Right lobe of liver (tissue), 6 donors: ENCODE data around the gene NCLN. TPM values are rescaled to one million over a fixed set of nuclear protein-coding genes. Genes with fewer than 3 reads are reported as not detected.
"Not testable (repeated sequence)": the region's sequence is repeated elsewhere in the genome, so short reads cannot be mapped to it uniquely, and the experiment has no call there.

Experiments
- ATAC-seq, 4 donors: fragments of 200-7000 bp; cut with Tn5 transposase; one replicate each; pipeline ENCODE4 v1.9.1; 2020; ENCODE audit warnings: mild to moderate bottlenecking in 4 of 4, moderate library complexity in 4 of 4
- DNase-seq, 3 donors: peaks; one replicate each; pipeline ENCODE4 v3.0.0-alpha.2; 2020
- H3K27ac ChIP-seq, 3 donors: fragments of 200-600 bp; one replicate each; pipeline ENCODE4 v1.8.0; 2022
- H3K27me3 ChIP-seq, 2 donors: fragments of 200-600 bp; one replicate each; pipeline ENCODE4 v1.8.0; 2022
- H3K36me3 ChIP-seq, 4 donors: fragments of 200-600 bp; sonication (generic) in 1 of 4; one replicate each; pipeline versions ENCODE4 v1.5.1 to v1.8.0; 2017 to 2022; ENCODE audit warnings: control low read depth in 1 of 4
- H3K4me1 ChIP-seq, 4 donors: fragments of 200-600 bp; sonication (generic) in 1 of 4; one replicate each; pipeline versions ENCODE4 v1.5.1 to v1.8.0; 2017 to 2022; ENCODE audit warnings: control low read depth in 1 of 4
- H3K4me3 ChIP-seq, 3 donors: fragments of 200-600 bp; one replicate each; pipeline ENCODE4 v1.8.0; 2022
- H3K9me3 ChIP-seq, 4 donors: fragments of 200-600 bp; sonication (generic) in 1 of 4; one replicate each; pipeline versions ENCODE4 v1.5.1 to v1.8.0; 2017 to 2022; ENCODE audit warnings: control low read depth in 1 of 4
- POLR2A ChIP-seq: fragments of 450-650 bp; IDR thresholded peaks from one replicate; pipeline ENCODE4 v1.6.1; 2017; ENCODE audit warnings: antibody characterized with exemption, mild to moderate bottlenecking
- WGBS: methylation state at CpG from one replicate; pipeline ENCODE4 v1.1.6; 2018; ENCODE audit warnings: low coverage, low lambda C conversion rate; ENCODE audit not compliant: insufficient coverage; ENCODE audit errors: missing lambda C conversion rate; 5-methylcytosine and 5-hydroxymethylcytosine counted together
- intact Hi-C, 2 donors: fragments of 100-400 bp; cut with DNase I; formaldehyde crosslinking; loops; one replicate each; pipeline versions ENCODE4 v1.11.2 to v1.14.1; 2022
- total RNA-seq, 6 experiments: library from RNA; depleted of rRNA in 2 of 6; stranded (reverse); fragments of >200 nt in 2 of 6; fragmentation: NEBNext Ultra II Directional in 3 of 6; extraction: Animal tissue kit (Norgen Biotek cat#: 25700) in 3 of 6; gene quantifications; one replicate each; pipeline versions ENCODE4 v1.1.0 to v1.2.4, GENCODE V29; 2016 to 2023
- TF ChIP-seq, protein P1 (sequence below), 4 donors: fragments of 200-600 bp in 3 of 4; fragments of 450-650 bp in 1 of 4; IDR thresholded peaks; one replicate each; pipeline versions ENCODE4 v1.5.1 to v1.8.0; 2016 to 2022; ENCODE audit warnings: antibody characterized with exemption in 4 of 4, mild to moderate bottlenecking in 2 of 4
- donor health status: DM: no; HTN: yes; CAD: no.
- donor health status: DM: no; HTN: no; CAD: no.
- donor health status: DM: no; HTN: no; CAD: no.
- donor health status: DM: no; HTN: yes; CAD: no.
- donor health status: DM: no; HTN: yes; CAD: no.

The NCLN gene
- total RNA-seq, 6 experiments from 2014 or later = 32.0 to 59.9 (median 40.4) TPM

DNA sequence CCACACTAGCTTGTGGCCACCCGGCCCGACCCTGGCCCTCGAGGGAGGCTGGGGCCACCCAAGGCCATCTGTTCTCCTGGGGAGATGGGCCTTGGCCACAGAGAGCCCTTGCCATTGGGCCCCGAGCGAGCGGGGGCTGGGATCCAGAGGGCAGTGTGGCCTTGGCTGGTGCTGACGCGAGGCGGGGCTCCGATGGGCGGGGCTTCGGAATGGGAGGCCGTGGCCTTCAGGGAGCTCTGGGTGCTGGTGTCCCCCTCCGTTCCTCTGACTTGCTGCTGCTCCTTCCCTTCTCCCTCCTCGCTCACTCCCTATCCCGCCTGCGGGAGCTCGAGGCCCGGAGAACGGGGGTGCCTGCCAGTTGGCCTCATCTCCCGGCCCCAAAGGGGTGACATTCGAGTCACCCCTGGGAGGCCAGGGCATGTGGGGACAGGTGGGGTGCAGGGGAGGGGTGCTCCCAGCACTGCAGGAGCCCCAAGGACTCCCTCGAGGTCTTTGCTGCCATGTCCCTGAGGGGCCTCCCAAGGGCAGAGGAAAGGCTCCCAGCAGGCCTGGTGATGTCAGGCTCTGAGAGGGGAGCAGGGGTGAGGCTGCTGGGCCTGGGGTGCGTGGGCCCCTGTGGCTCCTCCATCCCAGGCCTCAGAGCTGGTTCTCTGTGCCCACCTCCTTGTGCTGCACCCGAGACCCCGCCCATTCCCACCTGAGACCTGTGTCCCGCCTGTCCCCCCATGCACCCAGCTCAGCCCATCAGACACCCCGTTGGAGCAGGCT lies 4.2 kb downstream of the NCLN start:
- H3K36me3 ChIP-seq = no peaks in the 10 kb centered on the region
- no peak for ATAC-seq
- intact Hi-C loops = no loop called here
- H3K4me1 ChIP-seq = peaks cover 0 to 14% (median 5%) of the 10 kb centered on the region in 4 donors
- peak in 2 of 3 donors; percentile 47 to 60 for DNase-seq
- TF ChIP-seq, protein P1, sequence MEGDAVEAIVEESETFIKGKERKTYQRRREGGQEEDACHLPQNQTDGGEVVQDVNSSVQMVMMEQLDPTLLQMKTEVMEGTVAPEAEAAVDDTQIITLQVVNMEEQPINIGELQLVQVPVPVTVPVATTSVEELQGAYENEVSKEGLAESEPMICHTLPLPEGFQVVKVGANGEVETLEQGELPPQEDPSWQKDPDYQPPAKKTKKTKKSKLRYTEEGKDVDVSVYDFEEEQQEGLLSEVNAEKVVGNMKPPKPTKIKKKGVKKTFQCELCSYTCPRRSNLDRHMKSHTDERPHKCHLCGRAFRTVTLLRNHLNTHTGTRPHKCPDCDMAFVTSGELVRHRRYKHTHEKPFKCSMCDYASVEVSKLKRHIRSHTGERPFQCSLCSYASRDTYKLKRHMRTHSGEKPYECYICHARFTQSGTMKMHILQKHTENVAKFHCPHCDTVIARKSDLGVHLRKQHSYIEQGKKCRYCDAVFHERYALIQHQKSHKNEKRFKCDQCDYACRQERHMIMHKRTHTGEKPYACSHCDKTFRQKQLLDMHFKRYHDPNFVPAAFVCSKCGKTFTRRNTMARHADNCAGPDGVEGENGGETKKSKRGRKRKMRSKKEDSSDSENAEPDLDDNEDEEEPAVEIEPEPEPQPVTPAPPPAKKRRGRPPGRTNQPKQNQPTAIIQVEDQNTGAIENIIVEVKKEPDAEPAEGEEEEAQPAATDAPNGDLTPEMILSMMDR (IDR thresholded peaks at IDR 0.05) = no peak
- TF ChIP-seq POLR2A = no peak
- H3K27me3 ChIP-seq = no peaks in the 10 kb centered on the region
- no peak overlapping the region for H3K27ac ChIP-seq
- no peaks in the 10 kb centered on the region for H3K9me3 ChIP-seq
- H3K4me3 ChIP-seq = no peak overlapping the region
- 100% methylated on average over 1 of the region's 28 CpGs for WGBS

DNA sequence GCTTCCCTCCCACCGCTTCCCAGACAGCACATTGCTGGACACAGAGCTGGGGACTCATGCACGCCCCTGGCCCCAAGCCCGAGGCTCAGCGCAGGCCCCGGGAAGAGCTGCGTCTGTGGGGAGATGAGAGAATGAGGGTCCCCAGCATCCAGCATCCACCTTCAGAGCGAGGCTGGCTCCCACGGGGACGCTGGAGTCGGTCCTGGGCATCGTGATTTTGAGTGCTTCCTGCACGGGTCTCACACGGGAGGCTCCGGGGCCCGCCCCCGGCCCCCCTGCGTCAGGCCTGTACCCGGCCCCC lies 4.7 kb downstream of the NCLN start:
- Histone ChIP-seq H3K36me3 (no peaks in the 10 kb centered on the region), H3K27ac (no peak overlapping the region), H3K27me3 (no peaks in the 10 kb centered on the region), H3K9me3 (no peaks in the 10 kb centered on the region), H3K4me3 (no peak overlapping the region), H3K4me1 (peaks cover 0 to 13% (median 5%) of the 10 kb centered on the region in 4 donors)
- intact Hi-C loops = no loop called here
- no CpG with 5 or more reads among the region's 18 CpGs for WGBS
- ATAC-seq (no peak), DNase-seq (peak in 1 of 3 donors; percentile 47)
- no peak for TF ChIP-seq POLR2A
- TF ChIP-seq, protein P1 (IDR thresholded peaks at IDR 0.05) = no peak

DNA sequence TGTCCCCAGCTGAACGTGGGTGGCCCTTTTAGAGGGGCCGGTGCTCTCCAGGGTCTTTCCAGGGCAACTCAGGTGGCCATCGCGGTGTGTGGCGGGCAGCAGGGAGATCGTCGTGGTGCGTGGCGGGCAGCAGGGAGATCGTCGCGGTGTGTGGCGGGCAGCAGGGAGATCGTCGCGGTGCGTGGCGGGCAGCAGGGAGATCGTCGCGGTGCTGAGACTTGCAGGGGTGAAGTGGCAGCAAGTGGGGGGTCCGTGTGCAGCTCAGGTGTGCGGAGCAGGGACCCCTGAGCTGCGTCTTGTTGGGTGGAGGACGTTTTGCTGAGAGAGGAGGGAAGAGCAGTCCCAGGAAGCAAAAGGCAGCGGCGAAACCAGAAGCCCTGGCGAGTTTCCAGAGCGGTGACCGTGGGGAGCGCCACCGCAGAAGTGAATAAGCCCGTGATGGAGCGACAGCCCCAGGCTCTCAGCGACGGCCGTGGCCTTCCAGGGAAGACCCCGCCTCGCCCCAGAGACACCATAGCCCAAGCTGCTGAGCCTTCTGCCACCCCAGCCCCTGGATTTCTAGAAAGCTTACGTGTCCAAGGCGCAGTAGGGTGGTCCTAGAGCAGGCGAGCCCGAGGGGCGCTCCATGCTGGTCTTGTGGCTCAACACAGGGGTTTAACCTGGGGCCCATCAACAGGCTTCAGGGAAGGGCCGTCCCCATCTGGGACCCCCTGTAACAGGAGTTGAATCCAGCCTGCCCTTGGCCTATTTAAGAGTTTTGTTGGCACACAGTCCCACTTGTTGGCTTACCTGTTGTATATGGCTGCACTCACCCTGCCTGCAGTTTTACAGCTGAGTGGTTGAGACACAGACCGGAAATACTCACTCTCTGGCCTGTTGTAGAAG lies 5.4 kb downstream of the NCLN start:
- DNase-seq (peak in 1 of 3 donors; percentile 5), ATAC-seq (no peak)
- intact Hi-C loops = no loop called here
- no peak for TF ChIP-seq POLR2A
- TF ChIP-seq, protein P1 (IDR thresholded peaks at IDR 0.05) = no peak
- Histone ChIP-seq H3K4me3 (no peak overlapping the region), H3K9me3 (no peaks in the 10 kb centered on the region), H3K36me3 (no peaks in the 10 kb centered on the region), H3K4me1 (peaks cover 0 to 13% (median 5%) of the 10 kb centered on the region in 4 donors), H3K27me3 (no peaks in the 10 kb centered on the region), H3K27ac (no peak overlapping the region)
- WGBS = 75% methylated on average over 2 of the region's 46 CpGs

DNA sequence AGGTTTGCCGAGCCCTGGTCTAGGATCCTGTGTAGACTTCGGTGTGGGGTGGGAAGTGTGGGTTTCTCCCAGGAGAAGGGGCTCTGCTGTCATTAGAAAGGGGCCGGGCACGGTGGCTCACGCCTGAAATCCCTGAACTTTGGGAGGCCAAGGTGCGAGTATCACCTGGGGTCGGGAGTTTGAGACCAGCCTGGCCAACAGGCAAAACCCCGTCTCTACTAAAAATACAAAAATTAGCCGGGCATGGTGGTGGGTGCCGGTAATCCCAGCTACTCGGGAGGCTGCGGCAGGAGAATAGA lies 6.0 kb downstream of the NCLN start:
- H3K36me3 ChIP-seq, ATAC-seq, H3K4me1 ChIP-seq, H3K27me3 ChIP-seq, H3K4me3 ChIP-seq, intact Hi-C loops, H3K9me3 ChIP-seq, DNase-seq, H3K27ac ChIP-seq: not testable (repeated sequence)
- 80% methylated on average over 8 of the region's 12 CpGs for WGBS

DNA sequence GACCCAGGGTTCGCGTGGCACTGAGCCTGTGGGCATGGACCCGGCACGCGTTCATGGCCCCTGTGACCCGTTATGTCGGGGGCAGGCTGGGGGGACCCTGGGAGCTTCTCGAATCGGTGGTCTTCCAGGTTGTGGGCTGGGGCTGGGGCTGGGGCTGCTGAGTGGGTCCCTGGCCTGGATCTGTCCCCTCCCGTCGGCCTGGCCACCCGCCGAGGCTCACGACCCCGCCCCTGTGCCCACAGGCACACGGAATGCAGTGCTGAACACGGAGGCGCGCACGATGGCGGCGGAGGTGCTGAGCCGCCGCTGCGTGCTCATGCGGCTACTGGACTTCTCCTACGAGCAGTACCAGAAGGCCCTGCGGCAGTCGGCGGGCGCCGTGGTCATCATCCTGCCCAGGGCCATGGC lies 6.5 kb downstream of the NCLN start:
- DNase-seq (no peak), ATAC-seq (no peak)
- no peaks in the 10 kb centered on the region for H3K9me3 ChIP-seq
- TF ChIP-seq, protein P1 (IDR thresholded peaks at IDR 0.05) = no peak
- TF ChIP-seq POLR2A = no peak
- no peaks in the 10 kb centered on the region for H3K36me3 ChIP-seq
- intact Hi-C loops = no loop called here
- WGBS = 95% methylated on average over 8 of the region's 32 CpGs
- H3K27me3 ChIP-seq = no peaks in the 10 kb centered on the region
- H3K27ac ChIP-seq = no peak overlapping the region
- H3K4me3 ChIP-seq = no peak overlapping the region
- peaks cover 0 to 5% (median under 1%) of the 10 kb centered on the region in 4 donors for H3K4me1 ChIP-seq
